ENCODE data around the gene PRIMPOL.

- TF ChIP-seq CTCF (conservative IDR thresholded peaks at IDR 0.05; ENCODE audit: low read depth, low read length) (no peak), RAD21 (IDR thresholded peaks at IDR 0.05; ENCODE audit: low read length) (0 out of 2 replicates have a peak, but pooled peaks have one; percentile 8), CEBPB (IDR thresholded peaks at IDR 0.05; ENCODE audit: low read depth, low read length) (no peak), POLR2A (IDR thresholded peaks at IDR 0.05; ENCODE audit: low read depth, low read length) (no peak), SMC3 (IDR thresholded peaks at IDR 0.05; ENCODE audit: low read depth, low read length) (no peak), RFX5 (IDR thresholded peaks at IDR 0.05; ENCODE audit: low read depth, low read length) (no peak), MAFK (IDR thresholded peaks at IDR 0.05; ENCODE audit: low read depth, low read length) (no peak), USF2 (IDR thresholded peaks at IDR 0.05; ENCODE audit: low read depth, low read length) (no peak), FOS (IDR thresholded peaks at IDR 0.05; ENCODE audit: low read depth, low read length) (no peak), MXI1 (IDR thresholded peaks at IDR 0.05; ENCODE audit: borderline replicate concordance, low read depth, low read length) (peak; percentile 61; the same call in 1 of the 2 replicates), CHD1 (IDR thresholded peaks at IDR 0.05; ENCODE audit: low read depth, low read length) (no peak), MAZ (IDR thresholded peaks at IDR 0.05; ENCODE audit: borderline replicate concordance, low read depth, low read length) (no peak)
Measured at GRCh38 chr4:184649971-184650855, 675 bp downstream of the PRIMPOL start.

Measured in IMR-90 (cell line).